ENCODE results near the gene CYSRT1.
A peak's percentile ranks its signal among the peaks of the same experiment; 100 is the strongest.

The CYSRT1 gene

GRCh38 chr9:137253717-137254623 lies 29.0 kb downstream of the CYSRT1 start:
- 96% methylated on average over 20 of the region's 21 CpGs for WGBS (ENCODE audit: insufficient coverage)
- peaks cover 0 to 27% (median 25%) of the 10 kb centered on the region in 4 experiments for H3K4me1 ChIP-seq (ENCODE audit: control extremely low read depth in 1 of 4, control insufficient read depth in 4 of 4, insufficient read depth in 4 of 4, low read length in 3 of 4)

DNA sequence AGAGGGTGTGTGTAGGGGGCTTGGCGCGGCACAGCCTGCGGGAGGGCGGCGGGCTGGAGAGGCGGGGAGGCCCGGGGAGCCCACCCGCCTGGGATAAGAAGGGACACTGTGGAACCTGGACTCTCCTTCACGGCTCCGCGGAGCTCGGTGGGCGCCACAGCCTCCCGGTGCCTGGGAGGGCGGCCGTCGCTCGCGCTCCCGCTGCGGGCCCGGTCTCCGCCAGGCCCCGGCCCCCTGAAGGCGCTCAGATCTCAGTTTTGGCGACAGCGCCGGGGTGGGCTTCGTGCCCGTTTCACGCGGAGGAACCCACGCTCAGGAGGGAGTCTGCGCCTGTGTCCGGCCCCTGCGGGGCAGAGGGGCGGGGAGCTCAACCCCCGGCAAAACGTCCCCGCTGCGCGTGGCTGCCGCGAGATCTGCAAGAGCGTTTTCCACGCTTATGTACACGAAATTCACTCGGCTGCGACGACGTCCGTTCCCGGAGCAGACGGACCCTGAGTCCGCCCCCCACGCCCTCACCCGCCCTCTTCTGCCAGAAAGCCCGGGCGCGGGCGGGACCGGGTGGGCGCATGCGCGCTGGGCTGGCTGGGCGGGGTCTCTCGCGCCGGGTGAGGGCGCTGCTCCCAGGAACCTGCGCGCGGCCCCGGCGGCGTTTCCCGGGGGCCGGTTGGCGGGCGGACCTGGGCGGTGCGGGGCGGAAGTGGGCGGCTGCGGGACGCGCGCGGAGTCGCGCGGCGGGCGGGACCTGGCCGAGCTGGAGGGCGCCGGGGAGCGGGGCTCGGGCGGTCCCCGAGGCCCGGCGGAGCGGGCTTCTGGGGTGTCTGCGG lies 29.9 kb downstream of the CYSRT1 start, which contains the start of gene NELFB:
TSS of gene NELFB (plus strand) at position 704 of the 824 bp plus-strand sequence.
- WGBS (ENCODE audit: insufficient coverage) = 4% methylated on average over 89 of the region's 105 CpGs
- Histone ChIP-seq H3K27ac (ENCODE audit: insufficient read depth in 1 of 2, low read depth in 1 of 2, low read length in 2 of 2, poor library complexity in 1 of 2, severe bottlenecking in 2 of 2) (peak within 1 kb of the TSS; percentile 15 to 76), H3K4me3 (ENCODE audit: control insufficient read depth in 1 of 7, extremely low read depth in 1 of 7, insufficient read depth in 4 of 7, low read depth in 2 of 7, low read length in 6 of 7) (peak within 1 kb of the TSS; percentile 72 to 94 (median 88)), H3K9me3 (ENCODE audit: control extremely low read depth in 1 of 5, control insufficient read depth in 4 of 5, insufficient read depth in 2 of 5, low read depth in 1 of 5, low read length in 4 of 5) (no peaks in the 10 kb centered on the region), H3K4me1 (ENCODE audit: control extremely low read depth in 1 of 4, control insufficient read depth in 4 of 4, insufficient read depth in 4 of 4, low read length in 3 of 4) (peaks cover 0 to 27% (median 25%) of the 10 kb centered on the region in 4 experiments), H3K36me3 (ENCODE audit: control insufficient read depth in 4 of 4, insufficient read depth in 4 of 4, low read length in 3 of 4) (peaks cover 3 to 17% (median 14%) of the 10 kb centered on the region in 4 experiments), H3K27me3 (replicated peaks in 2 of 5; ENCODE audit: control insufficient read depth in 4 of 5, insufficient read depth in 5 of 5, low read length in 4 of 5) (no peaks in the 10 kb centered on the region)
- ChIA-PET CTCF (interaction anchor here (1.2 to 3.1 kb wide), 4 partner anchors 10 to 12 kb away, joined by 3 to 12 read pairs (median 9); no protein-coding TSS in a partner anchor), POLR2A (interaction anchor here (1.8 to 2.7 kb wide), 3 partner anchors 10 to 15 kb away, joined by 6 to 14 read pairs (median 8); partner anchors contain the start of gene TUBB4B)
- peak; percentile 81 to 84 (median 83) for DNase-seq

More at GRCh38 chr9:137253717-137254623, 29.0 kb downstream of the CYSRT1 start:
- no peaks in the 10 kb centered on the region for H3K9me3 ChIP-seq (ENCODE audit: control extremely low read depth in 1 of 5, control insufficient read depth in 4 of 5, insufficient read depth in 2 of 5, low read depth in 1 of 5, low read length in 4 of 5)
- no peaks in the 10 kb centered on the region for H3K27me3 ChIP-seq (replicated peaks in 2 of 5; ENCODE audit: control insufficient read depth in 4 of 5, insufficient read depth in 5 of 5, low read length in 4 of 5)
- no peak for DNase-seq
- peak overlapping the region in 6 of 7 experiments; percentile 82 to 94 (median 89) for H3K4me3 ChIP-seq (ENCODE audit: control insufficient read depth in 1 of 7, extremely low read depth in 1 of 7, insufficient read depth in 4 of 7, low read depth in 2 of 7, low read length in 6 of 7)
- ChIA-PET CTCF (interaction anchor here (1.0 to 2.5 kb wide), 4 partner anchors 9 to 12 kb away, joined by 3 to 10 read pairs (median 6); no protein-coding TSS in a partner anchor), POLR2A (interaction anchor here (2.5 to 2.7 kb wide), 2 partner anchors 9 to 14 kb away, joined by 8 to 14 read pairs; partner anchors contain the start of gene TUBB4B)
- peaks cover 0 to 13% (median 12%) of the 10 kb centered on the region in 4 experiments for H3K36me3 ChIP-seq (ENCODE audit: control insufficient read depth in 4 of 4, insufficient read depth in 4 of 4, low read length in 3 of 4)
- H3K27ac ChIP-seq (ENCODE audit: insufficient read depth in 1 of 2, low read depth in 1 of 2, low read length in 2 of 2, poor library complexity in 1 of 2, severe bottlenecking in 2 of 2) = peak overlapping the region in 1 of 2 experiments; percentile 68

GRCh38 chr9:137255448-137256114 lies 30.6 kb downstream of the CYSRT1 start:
- 2% methylated on average over 43 of the region's 51 CpGs for WGBS (ENCODE audit: insufficient coverage)
- H3K27me3 ChIP-seq (replicated peaks in 2 of 5; ENCODE audit: control insufficient read depth in 4 of 5, insufficient read depth in 5 of 5, low read length in 4 of 5) = no peaks in the 10 kb centered on the region
- no peaks in the 10 kb centered on the region for H3K9me3 ChIP-seq (ENCODE audit: control extremely low read depth in 1 of 5, control insufficient read depth in 4 of 5, insufficient read depth in 2 of 5, low read depth in 1 of 5, low read length in 4 of 5)
- H3K36me3 ChIP-seq (ENCODE audit: control insufficient read depth in 4 of 4, insufficient read depth in 4 of 4, low read length in 3 of 4) = peaks cover 3 to 17% (median 14%) of the 10 kb centered on the region in 4 experiments
- H3K4me3 ChIP-seq (ENCODE audit: control insufficient read depth in 1 of 7, extremely low read depth in 1 of 7, insufficient read depth in 4 of 7, low read depth in 2 of 7, low read length in 6 of 7) = peak overlapping the region; percentile 72 to 94 (median 88)
- DNase-seq = peak in 1 of 3 donors; percentile 40
- peak overlapping the region; percentile 15 to 76 for H3K27ac ChIP-seq (ENCODE audit: insufficient read depth in 1 of 2, low read depth in 1 of 2, low read length in 2 of 2, poor library complexity in 1 of 2, severe bottlenecking in 2 of 2)
- H3K4me1 ChIP-seq (ENCODE audit: control extremely low read depth in 1 of 4, control insufficient read depth in 4 of 4, insufficient read depth in 4 of 4, low read length in 3 of 4) = peaks cover 0 to 27% (median 25%) of the 10 kb centered on the region in 4 experiments
- ChIA-PET CTCF (interaction anchor here (1.1 to 3.1 kb wide), 6 partner anchors 11 to 28 kb away, joined by 3 to 12 read pairs (median 6); partner anchors contain the start of gene RNF224), POLR2A (interaction anchor here (1.8 to 2.7 kb wide), 3 partner anchors 11 to 15 kb away, joined by 6 to 14 read pairs (median 8); partner anchors contain the start of gene TUBB4B)

GRCh38 chr9:137256362-137256761 lies 31.4 kb downstream of the CYSRT1 start:
- peak overlapping the region in 1 of 2 experiments; percentile 76 for H3K27ac ChIP-seq (ENCODE audit: insufficient read depth in 1 of 2, low read depth in 1 of 2, low read length in 2 of 2, poor library complexity in 1 of 2, severe bottlenecking in 2 of 2)
- POLR2A ChIA-PET = interaction anchor here (0.9 to 1.8 kb wide), 2 partner anchors 14 to 15 kb away, joined by 4 to 6 read pairs; partner anchors contain the start of gene TUBB4B
- no peaks in the 10 kb centered on the region for H3K27me3 ChIP-seq (replicated peaks in 2 of 5; ENCODE audit: control insufficient read depth in 4 of 5, insufficient read depth in 5 of 5, low read length in 4 of 5)
- H3K4me3 ChIP-seq (ENCODE audit: control insufficient read depth in 1 of 7, extremely low read depth in 1 of 7, insufficient read depth in 4 of 7, low read depth in 2 of 7, low read length in 6 of 7) = peak overlapping the region in 6 of 7 experiments; percentile 72 to 94 (median 89)
- H3K9me3 ChIP-seq (ENCODE audit: control extremely low read depth in 1 of 5, control insufficient read depth in 4 of 5, insufficient read depth in 2 of 5, low read depth in 1 of 5, low read length in 4 of 5) = no peaks in the 10 kb centered on the region
- WGBS (ENCODE audit: insufficient coverage) = 91% methylated on average over 15 of the region's 15 CpGs
- DNase-seq = no peak
- peaks cover 3 to 17% (median 14%) of the 10 kb centered on the region in 4 experiments for H3K36me3 ChIP-seq (ENCODE audit: control insufficient read depth in 4 of 4, insufficient read depth in 4 of 4, low read length in 3 of 4)
- H3K4me1 ChIP-seq (ENCODE audit: control extremely low read depth in 1 of 4, control insufficient read depth in 4 of 4, insufficient read depth in 4 of 4, low read length in 3 of 4) = peaks cover 0 to 27% (median 25%) of the 10 kb centered on the region in 4 experiments
- CTCF ChIA-PET = interaction anchor here (0.8 to 3.1 kb wide), 6 partner anchors 10 to 29 kb away, joined by 3 to 12 read pairs (median 4); partner anchors contain the start of gene RNF224

- 93% methylated on average over 7 of the region's 15 CpGs for WGBS (ENCODE audit: insufficient coverage)
Observed at GRCh38 chr9:137256856-137257255, 31.9 kb downstream of the CYSRT1 start.

More at GRCh38 chr9:137256856-137257255, 31.9 kb downstream of the CYSRT1 start:
- Histone ChIP-seq H3K4me1 (ENCODE audit: control extremely low read depth in 1 of 4, control insufficient read depth in 4 of 4, insufficient read depth in 4 of 4, low read length in 3 of 4) (peaks cover 0 to 27% (median 25%) of the 10 kb centered on the region in 4 experiments), H3K27me3 (replicated peaks in 2 of 5; ENCODE audit: control insufficient read depth in 4 of 5, insufficient read depth in 5 of 5, low read length in 4 of 5) (no peaks in the 10 kb centered on the region), H3K9me3 (ENCODE audit: control extremely low read depth in 1 of 5, control insufficient read depth in 4 of 5, insufficient read depth in 2 of 5, low read depth in 1 of 5, low read length in 4 of 5) (no peaks in the 10 kb centered on the region), H3K27ac (ENCODE audit: insufficient read depth in 1 of 2, low read depth in 1 of 2, low read length in 2 of 2, poor library complexity in 1 of 2, severe bottlenecking in 2 of 2) (no peak overlapping the region), H3K36me3 (ENCODE audit: control insufficient read depth in 4 of 4, insufficient read depth in 4 of 4, low read length in 3 of 4) (peaks cover 3 to 20% (median 14%) of the 10 kb centered on the region in 4 experiments), H3K4me3 (ENCODE audit: control insufficient read depth in 1 of 7, extremely low read depth in 1 of 7, insufficient read depth in 4 of 7, low read depth in 2 of 7, low read length in 6 of 7) (peak overlapping the region in 2 of 7 experiments; percentile 16 to 90)
- ChIA-PET CTCF (interaction anchor here (0.8 to 3.1 kb wide), 6 partner anchors 10 to 29 kb away, joined by 3 to 12 read pairs (median 4); partner anchors contain the start of gene RNF224), POLR2A (interaction anchor here (0.9 kb wide), 1 partner anchor 16 kb away, joined by 4 read pairs; the partner anchor contains the start of gene TUBB4B)
- no peak for DNase-seq

Data from common myeloid progenitor, CD34-positive (primary cell).